ENCODE results near the gene WNT8B. TPM values are rescaled to one million over a fixed set of nuclear protein-coding genes. Genes with fewer than 3 reads are reported as not detected.

Gene WNT8B
- total and polyA plus RNA-seq, 9 of the 15 experiments (the other 6 are each of a cell fraction or from before 2014, with no cell fraction given): not detected

DNA sequence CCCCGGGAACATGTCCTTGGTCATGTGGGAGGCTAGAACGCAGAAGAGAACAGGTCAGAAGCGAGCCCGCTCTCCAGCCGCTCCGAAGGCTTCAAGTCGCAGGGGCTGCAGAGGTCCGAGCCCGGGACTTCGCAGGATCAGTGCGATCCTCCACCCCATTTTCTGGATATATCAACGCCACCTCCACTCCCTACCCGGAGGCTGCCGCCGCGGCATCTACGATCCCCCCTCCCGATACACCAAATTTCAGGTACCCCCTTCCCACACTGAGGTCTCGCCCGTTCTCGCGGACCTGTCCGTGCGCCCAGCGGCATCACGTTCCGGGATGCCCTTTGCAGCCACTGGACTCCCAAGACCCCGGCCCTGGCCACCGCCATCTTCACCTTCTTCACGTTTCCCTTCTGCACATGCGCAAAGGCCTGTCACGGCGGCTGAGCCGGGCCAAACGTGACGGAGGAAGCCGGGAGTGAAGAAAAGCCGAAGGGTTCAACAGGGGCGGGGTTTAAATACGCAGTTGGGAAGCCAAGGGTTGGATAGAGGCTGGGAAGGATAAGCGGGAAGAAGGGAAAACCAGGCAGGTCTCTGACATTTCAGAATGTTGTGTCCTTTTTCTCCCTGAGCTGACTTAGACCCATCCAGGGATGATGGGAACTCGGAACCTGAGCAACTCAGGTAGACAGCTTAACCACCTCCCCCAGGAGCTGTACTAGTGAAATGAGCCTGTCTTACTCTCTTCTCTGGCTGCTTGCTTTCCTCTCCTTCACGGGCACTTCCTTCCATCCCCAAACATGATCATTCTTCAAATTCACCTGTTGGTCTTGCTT lies 66.9 kb downstream of the WNT8B start, which contains the start of gene NDUFB8 (continued):
- TF ChIP-seq NFIC (IDR thresholded peaks at IDR 0.05): peak; percentile 16; the same call in 1 of the 2 replicates
- TF ChIP-seq TFAP4 (CRISPR knock-in tag; IDR thresholded peaks at IDR 0.05; ENCODE audit: borderline replicate concordance): no peak
- TF ChIP-seq EHMT2 (IDR thresholded peaks at IDR 0.05): no peak
- no peak for TF ChIP-seq KLF1 (tag; IDR thresholded peaks at IDR 0.05)
- 0 out of 2 replicates have a peak, but pooled peaks have one; percentile 34 for TF ChIP-seq GTF2E2 (tag; IDR thresholded peaks at IDR 0.05)

GRCh38 chr10:100531761-100532160 lies 69.0 kb downstream of the WNT8B start:
- no peaks in the 10 kb centered on the region for H3K9me1 ChIP-seq (ENCODE audit: control insufficient read depth, insufficient read depth, low read length)
- peaks cover 0 to 18% of the 10 kb centered on the region in 2 experiments; a peak in 3 of 5 replicates for H3K4me1 ChIP-seq (replicated peaks in 1 of 2; ENCODE audit: control insufficient read depth in 2 of 2, insufficient read depth in 2 of 2, low read length in 2 of 2)
- DNase-seq (ENCODE audit: extremely low read depth in 1 of 4, low spot score in 3 of 4) (no peak), FAIRE-seq (no peak), ATAC-seq (no peak)
- H3K4me2 ChIP-seq (ENCODE audit: insufficient read depth, low read length): no peak overlapping the region
- 0 out of 2 replicates have a peak, but pooled peaks have one; percentile 11 for TF ChIP-seq NFE2 (IDR thresholded peaks at IDR 0.05; ENCODE audit: low read depth)
- TF ChIP-seq, protein P1, sequence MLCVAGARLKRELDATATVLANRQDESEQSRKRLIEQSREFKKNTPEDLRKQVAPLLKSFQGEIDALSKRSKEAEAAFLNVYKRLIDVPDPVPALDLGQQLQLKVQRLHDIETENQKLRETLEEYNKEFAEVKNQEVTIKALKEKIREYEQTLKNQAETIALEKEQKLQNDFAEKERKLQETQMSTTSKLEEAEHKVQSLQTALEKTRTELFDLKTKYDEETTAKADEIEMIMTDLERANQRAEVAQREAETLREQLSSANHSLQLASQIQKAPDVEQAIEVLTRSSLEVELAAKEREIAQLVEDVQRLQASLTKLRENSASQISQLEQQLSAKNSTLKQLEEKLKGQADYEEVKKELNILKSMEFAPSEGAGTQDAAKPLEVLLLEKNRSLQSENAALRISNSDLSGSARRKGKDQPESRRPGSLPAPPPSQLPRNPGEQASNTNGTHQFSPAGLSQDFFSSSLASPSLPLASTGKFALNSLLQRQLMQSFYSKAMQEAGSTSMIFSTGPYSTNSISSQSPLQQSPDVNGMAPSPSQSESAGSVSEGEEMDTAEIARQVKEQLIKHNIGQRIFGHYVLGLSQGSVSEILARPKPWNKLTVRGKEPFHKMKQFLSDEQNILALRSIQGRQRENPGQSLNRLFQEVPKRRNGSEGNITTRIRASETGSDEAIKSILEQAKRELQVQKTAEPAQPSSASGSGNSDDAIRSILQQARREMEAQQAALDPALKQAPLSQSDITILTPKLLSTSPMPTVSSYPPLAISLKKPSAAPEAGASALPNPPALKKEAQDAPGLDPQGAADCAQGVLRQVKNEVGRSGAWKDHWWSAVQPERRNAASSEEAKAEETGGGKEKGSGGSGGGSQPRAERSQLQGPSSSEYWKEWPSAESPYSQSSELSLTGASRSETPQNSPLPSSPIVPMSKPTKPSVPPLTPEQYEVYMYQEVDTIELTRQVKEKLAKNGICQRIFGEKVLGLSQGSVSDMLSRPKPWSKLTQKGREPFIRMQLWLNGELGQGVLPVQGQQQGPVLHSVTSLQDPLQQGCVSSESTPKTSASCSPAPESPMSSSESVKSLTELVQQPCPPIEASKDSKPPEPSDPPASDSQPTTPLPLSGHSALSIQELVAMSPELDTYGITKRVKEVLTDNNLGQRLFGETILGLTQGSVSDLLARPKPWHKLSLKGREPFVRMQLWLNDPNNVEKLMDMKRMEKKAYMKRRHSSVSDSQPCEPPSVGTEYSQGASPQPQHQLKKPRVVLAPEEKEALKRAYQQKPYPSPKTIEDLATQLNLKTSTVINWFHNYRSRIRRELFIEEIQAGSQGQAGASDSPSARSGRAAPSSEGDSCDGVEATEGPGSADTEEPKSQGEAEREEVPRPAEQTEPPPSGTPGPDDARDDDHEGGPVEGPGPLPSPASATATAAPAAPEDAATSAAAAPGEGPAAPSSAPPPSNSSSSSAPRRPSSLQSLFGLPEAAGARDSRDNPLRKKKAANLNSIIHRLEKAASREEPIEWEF (CRISPR knock-in tag; IDR thresholded peaks at IDR 0.05): no peak
- in situ Hi-C loops (cut with MboI): no loop called here
- intact Hi-C loops (cut with micrococcal nuclease): no loop called here
- H3K9ac ChIP-seq (ENCODE audit: insufficient read depth in 1 of 2, low read depth in 2 of 2, low read length in 2 of 2): no peak overlapping the region
- H4K20me1 ChIP-seq (replicated peaks; ENCODE audit: control insufficient read depth, insufficient read depth, low read length): no peaks in the 10 kb centered on the region
- POLR2A ChIA-PET: no interaction called here
- H2AFZ ChIP-seq (ENCODE audit: low read depth, low read length): no peak overlapping the region
- no TSS peak for BruUV-seq (replicated peaks)
- peaks cover 17% of the 10 kb centered on the region; the same call in 2 of the 3 replicates for H3K36me3 ChIP-seq (ENCODE audit: control insufficient read depth, insufficient read depth, low read length)
- H3K4me3 ChIP-seq: no peak overlapping the region
- no peak overlapping the region for H3K27ac ChIP-seq (ENCODE audit: extremely low read depth, low read depth, low read length)
- CTCF ChIA-PET (ENCODE audit: low intra/inter-chr PET ratio): interaction anchor here (0.6 kb wide), 1 partner anchor 216 kb away, joined by 3 read pairs; no protein-coding TSS in a partner anchor
- no peaks in the 10 kb centered on the region for H3K27me3 ChIP-seq (ENCODE audit: control insufficient read depth in 2 of 2, insufficient read depth in 2 of 2, low read length in 2 of 2)
- H3K9me3 ChIP-seq (replicated peaks; ENCODE audit: control insufficient read depth, insufficient read depth, low read depth, low read length): no peaks in the 10 kb centered on the region; the same call in 1 of the 2 replicates
- H3K79me2 ChIP-seq (ENCODE audit: control insufficient read depth, insufficient read depth, low read length): peaks cover 34% of the 10 kb centered on the region
